WTC11 (cell line): ENCODE results near the gene PDZD8. TPM values are rescaled to one million over a fixed set of nuclear protein-coding genes. Genes with fewer than 3 reads are reported as not detected.

Experiments used
- ATAC-seq: fragments of 200-7000 bp; cut with Tn5 transposase; 2 replicates; pipeline ENCODE4 v1.10.0; 2021; ENCODE audit warnings: mild to moderate bottlenecking, moderate library complexity
- CTCF ChIA-PET: fragments of 300-600 bp; sonication (Branson Sonifier 250); formaldehyde crosslinking; loops from one replicate; lab custom pipeline; 2021; ENCODE audit warnings: antibody characterized with exemption; lab: Charles Lee
- POLR2A ChIA-PET: fragments of 350-600 bp; sonication (Branson Sonifier 250); formaldehyde crosslinking; loops from one replicate; lab custom pipeline; 2021; ENCODE audit warnings: antibody characterized with exemption; lab: Charles Lee
- DNase-seq: peaks from one replicate; pipeline ENCODE4 v3.0.0; 2021; ENCODE audit warnings: low spot score
- H3K27ac Mint-ChIP-seq: 2 replicates; pipeline ENCODE4 v1.8.0; 2021; ENCODE audit warnings: mixed read lengths
- H3K27me3 Mint-ChIP-seq: 2 replicates; pipeline ENCODE4 v1.8.0; 2021; ENCODE audit warnings: low read depth, mild to moderate bottlenecking, moderate library complexity, mixed read lengths
- H3K36me3 Mint-ChIP-seq: 2 replicates; pipeline ENCODE4 v1.8.0; 2021; ENCODE audit warnings: mixed read lengths
- H3K4me1 Mint-ChIP-seq: 2 replicates; pipeline ENCODE4 v1.8.0; 2022; ENCODE audit warnings: mixed read lengths
- H3K4me3 Mint-ChIP-seq: 2 replicates; pipeline ENCODE4 v1.8.0; 2021; ENCODE audit warnings: mild to moderate bottlenecking, moderate library complexity, mixed read lengths
- H3K9me3 Mint-ChIP-seq: 2 replicates; pipeline ENCODE4 v1.8.0; 2021; ENCODE audit warnings: mixed read lengths
- AFF4 ChIP-seq: sonication (generic); formaldehyde crosslinking; IDR thresholded peaks from 2 replicates; pipeline ENCODE4 v1.8.1; 2023; ENCODE audit warnings: mild to moderate bottlenecking, missing genetic modification reagents, borderline replicate concordance
- CTCF ChIP-seq: fragments of 200-600 bp; IDR thresholded peaks from 2 replicates; pipeline ENCODE4 v1.8.0; 2022; ENCODE audit warnings: antibody characterized with exemption
- ETV6 ChIP-seq: sonication (generic); formaldehyde crosslinking; IDR thresholded peaks from 2 replicates; pipeline ENCODE4 v1.8.1; 2022; ENCODE audit warnings: mild to moderate bottlenecking, missing genetic modification reagents
- GRHL2 ChIP-seq: fragments of 250-450 bp; sonication (Bioruptor Pico); IDR thresholded peaks from 2 replicates; pipeline ENCODE4 v1.8.0; 2022; ENCODE audit warnings: mild to moderate bottlenecking, moderate library complexity; ENCODE audit not compliant: insufficient replicate concordance, severe bottlenecking
- GTF2I ChIP-seq: fragments of 250-450 bp; sonication (Bioruptor Pico); conservative IDR thresholded peaks from 2 replicates; pipeline ENCODE4 v1.4.0; 2021; ENCODE audit warnings: mild to moderate bottlenecking
- JUN ChIP-seq: sonication (generic); formaldehyde crosslinking; IDR thresholded peaks from 2 replicates; pipeline ENCODE4 v1.8.0; 2023; ENCODE audit warnings: mild to moderate bottlenecking, missing genetic modification reagents
- MAX ChIP-seq: sonication (generic); formaldehyde crosslinking; IDR thresholded peaks from 2 replicates; pipeline ENCODE4 v1.8.0; 2022; ENCODE audit warnings: mild to moderate bottlenecking, missing genetic modification reagents
- NR1H2 ChIP-seq: sonication (generic); formaldehyde crosslinking; IDR thresholded peaks from 2 replicates; pipeline ENCODE4 v1.9.0; 2021; ENCODE audit warnings: mild to moderate bottlenecking, moderate library complexity, missing genetic modification reagents
- SMAD4 ChIP-seq: sonication (generic); formaldehyde crosslinking; IDR thresholded peaks from 2 replicates; pipeline ENCODE4 v1.8.0; 2022; ENCODE audit warnings: mild to moderate bottlenecking, missing genetic modification reagents
- TCF7 ChIP-seq: sonication (generic); formaldehyde crosslinking; IDR thresholded peaks from 2 replicates; pipeline ENCODE4 v1.8.0; 2022; ENCODE audit warnings: mild to moderate bottlenecking, low read depth, missing genetic modification reagents, moderate library complexity
- TEAD1 ChIP-seq: sonication (generic); formaldehyde crosslinking; IDR thresholded peaks from 2 replicates; pipeline ENCODE4 v1.8.0; 2022; ENCODE audit warnings: mild to moderate bottlenecking, missing genetic modification reagents
- TP53 ChIP-seq: sonication (generic); formaldehyde crosslinking; IDR thresholded peaks from 2 replicates; pipeline ENCODE4 v1.8.1; 2023; ENCODE audit warnings: mild to moderate bottlenecking, missing genetic modification reagents
- USF2 ChIP-seq: sonication (generic); formaldehyde crosslinking; IDR thresholded peaks from 2 replicates; pipeline ENCODE4 v1.8.1; 2023; ENCODE audit warnings: mild to moderate bottlenecking, missing genetic modification reagents, moderate library complexity
- ZNF396 ChIP-seq: fragments of 250-450 bp; sonication (Bioruptor Pico); IDR thresholded peaks from 2 replicates; pipeline ENCODE4 v1.8.0; 2021; ENCODE audit warnings: mild to moderate bottlenecking, moderate library complexity, borderline replicate concordance
- ZNF423 ChIP-seq: fragments of 250-450 bp; sonication (Bioruptor Pico); IDR thresholded peaks from 2 replicates; pipeline ENCODE4 v2.1.2; 2022; ENCODE audit warnings: mild to moderate bottlenecking, moderate library complexity
- total RNA-seq: library from RNA; stranded (reverse); gene quantifications from 3 replicates; pipeline ENCODE4 v1.2.3, GENCODE V29; 2021

PDZD8 gene
- total RNA-seq, 1 experiment from 2014 or later = 52.7 TPM

GRCh38 chr10:117346574-117346973, 28.7 kb downstream of the PDZD8 start (continued):
- no peak for TF ChIP-seq CTCF

GRCh38 chr10:117345143-117345542, 30.1 kb downstream of the PDZD8 start:
- no peaks in the 10 kb centered on the region for H3K9me3 Mint-ChIP-seq
- peaks cover 3% of the 10 kb centered on the region; the same call in 1 of the 2 replicates for H3K36me3 Mint-ChIP-seq
- no peak for TF ChIP-seq SMAD4
- TF ChIP-seq TCF7 = no peak
- TF ChIP-seq ETV6 (CRISPR knock-in tag) = peak; percentile 71
- TF ChIP-seq TEAD1 (CRISPR knock-in tag) = peak; percentile 39; the same call in 1 of the 2 replicates
- TF ChIP-seq GTF2I (CRISPR knock-in tag) = no peak
- TF ChIP-seq ZNF423 (CRISPR knock-in tag) = peak; percentile 84
- peak; percentile 35; the same call in 1 of the 2 replicates for TF ChIP-seq MAX (CRISPR knock-in tag)
- H3K4me3 Mint-ChIP-seq = peak overlapping the region; percentile 36
- H3K4me1 Mint-ChIP-seq = peaks cover 82% of the 10 kb centered on the region
- no peaks in the 10 kb centered on the region for H3K27me3 Mint-ChIP-seq
- ATAC-seq (peak; percentile 24), DNase-seq (no peak)
- POLR2A ChIA-PET = no interaction called here
- H3K27ac Mint-ChIP-seq = peak overlapping the region; percentile 100
- CTCF ChIA-PET = interaction anchor here (1.4 to 4.0 kb wide), 3 partner anchors 22 to 128 kb away, joined by 5 to 18 read pairs (median 6); no protein-coding TSS in a partner anchor

- H3K9me3 Mint-ChIP-seq = no peaks in the 10 kb centered on the region
- CTCF ChIA-PET = no interaction called here
- POLR2A ChIA-PET = no interaction called here
- peak overlapping the region; percentile 31; the same call in 1 of the 2 replicates for H3K4me3 Mint-ChIP-seq
- ATAC-seq = no peak
- no peaks in the 10 kb centered on the region for H3K27me3 Mint-ChIP-seq
- DNase-seq = no peak
- H3K4me1 Mint-ChIP-seq = peaks cover 76% of the 10 kb centered on the region
- peak overlapping the region; percentile 93 for H3K27ac Mint-ChIP-seq
- H3K36me3 Mint-ChIP-seq = peaks cover 6% of the 10 kb centered on the region; the same call in 1 of the 2 replicates
- TF ChIP-seq ZNF396 (CRISPR knock-in tag) (no peak), AFF4 (no peak), NR1H2 (CRISPR knock-in tag) (no peak)
- TF ChIP-seq, all 79 proteins: peak for 0
These were observed 32.6 kb downstream of the PDZD8 start for GRCh38 chr10:117342641-117343040.

GRCh38 chr10:117341061-117341460, 34.2 kb downstream of the PDZD8 start:
- CTCF ChIA-PET = interaction anchor here (2.7 kb wide), 1 partner anchor 22 kb away, joined by 6 read pairs; no protein-coding TSS in a partner anchor
- Mint-ChIP-seq H3K27ac (peak overlapping the region; percentile 66), H3K36me3 (peaks cover 11% of the 10 kb centered on the region), H3K4me1 (peaks cover 64% of the 10 kb centered on the region), H3K9me3 (no peaks in the 10 kb centered on the region), H3K27me3 (no peaks in the 10 kb centered on the region), H3K4me3 (no peak overlapping the region)
- TF ChIP-seq GRHL2 (CRISPR knock-in tag) (no peak), TP53 (no peak), ZNF396 (CRISPR knock-in tag) (no peak), USF2 (no peak), JUN (CRISPR knock-in tag) (no peak)
- no peak for DNase-seq
- no peak for ATAC-seq
- POLR2A ChIA-PET = no interaction called here
